Loucy (cell line): ENCODE data around the gene CAPN14.

Experiments
- H2AFZ ChIP-seq: fragments of 200-600 bp; sonication (generic); 2 replicates; pipeline ENCODE4 v1.6.0; 2016; ENCODE audit warnings: antibody characterized with exemption, mild to moderate bottlenecking, low read length, moderate library complexity
- H3F3A ChIP-seq: fragments of 200-600 bp; 2 replicates; pipeline ENCODE4 v1.6.0; 2016; ENCODE audit warnings: antibody characterized with exemption, low read depth, mild to moderate bottlenecking
- H3K27me3 ChIP-seq: fragments of 200-600 bp; sonication (generic); 2 replicates; pipeline ENCODE4 v1.6.1; 2014; ENCODE audit warnings: low read length, mild to moderate bottlenecking; ENCODE audit not compliant: insufficient read depth, poor library complexity, severe bottlenecking
- H3K36me3 ChIP-seq: fragments of 200-600 bp; sonication (generic); 2 replicates; pipeline ENCODE4 v1.6.1; 2016; ENCODE audit warnings: low read length; ENCODE audit not compliant: insufficient read depth
- H3K4me1 ChIP-seq: fragments of 200-600 bp; sonication (generic); 2 replicates; pipeline ENCODE4 v1.5.1; 2014; ENCODE audit warnings: low read length, mild to moderate bottlenecking; ENCODE audit not compliant: insufficient read depth, poor library complexity, severe bottlenecking
- H3K4me2 ChIP-seq: fragments of 200-600 bp; sonication (generic); 2 replicates; pipeline ENCODE4 v1.6.0; 2014; ENCODE audit warnings: antibody characterized with exemption, low read length, low read depth, mild to moderate bottlenecking; ENCODE audit not compliant: poor library complexity, severe bottlenecking
- H3K4me3 ChIP-seq: fragments of 200-600 bp; sonication (generic); 2 replicates; pipeline ENCODE4 v1.5.1; 2014; ENCODE audit warnings: low read length, mild to moderate bottlenecking, mixed read lengths; ENCODE audit not compliant: poor library complexity, severe bottlenecking
- H3K79me2 ChIP-seq: fragments of 200-600 bp; sonication (generic); 2 replicates; pipeline ENCODE4 v1.6.1; 2014; ENCODE audit warnings: low read length; ENCODE audit not compliant: insufficient read depth
- H3K9ac ChIP-seq: fragments of 200-600 bp; sonication (generic); 2 replicates; pipeline ENCODE4 v1.6.0; 2014; ENCODE audit warnings: mild to moderate bottlenecking, low read depth, low read length, moderate library complexity; ENCODE audit not compliant: poor library complexity, severe bottlenecking
- H3K9me2 ChIP-seq: fragments of 200-600 bp; sonication (generic); replicated peaks from 2 replicates; pipeline ENCODE4 v1.6.1; 2016; ENCODE audit warnings: low read depth, low read length, mixed read lengths
- H3K9me3 ChIP-seq: fragments of 200-600 bp; sonication (generic); 2 replicates; pipeline ENCODE4 v1.6.1; 2014; ENCODE audit warnings: mild to moderate bottlenecking, antibody characterized with exemption, low read length, low read depth; ENCODE audit not compliant: insufficient read depth
- H4K20me1 ChIP-seq: fragments of 200-600 bp; sonication (generic); 2 replicates; pipeline ENCODE4 v1.6.0; 2014; ENCODE audit warnings: antibody characterized with exemption, low read length, mild to moderate bottlenecking; ENCODE audit not compliant: insufficient read depth, poor library complexity, severe bottlenecking
- EZH2phosphoT487 ChIP-seq: fragments of 200-600 bp; IDR thresholded peaks from 2 replicates; pipeline ENCODE4 v1.6.1; 2018; ENCODE audit warnings: antibody characterized with exemption, mild to moderate bottlenecking, moderate library complexity, borderline replicate concordance
- TF ChIP-seq, protein P1 (sequence below): fragments of 200-600 bp; sonication (generic); conservative IDR thresholded peaks from 2 replicates; pipeline ENCODE4 v1.5.1; 2014; ENCODE audit warnings: mild to moderate bottlenecking, antibody characterized with exemption, low read length

CAPN14 gene

DNA sequence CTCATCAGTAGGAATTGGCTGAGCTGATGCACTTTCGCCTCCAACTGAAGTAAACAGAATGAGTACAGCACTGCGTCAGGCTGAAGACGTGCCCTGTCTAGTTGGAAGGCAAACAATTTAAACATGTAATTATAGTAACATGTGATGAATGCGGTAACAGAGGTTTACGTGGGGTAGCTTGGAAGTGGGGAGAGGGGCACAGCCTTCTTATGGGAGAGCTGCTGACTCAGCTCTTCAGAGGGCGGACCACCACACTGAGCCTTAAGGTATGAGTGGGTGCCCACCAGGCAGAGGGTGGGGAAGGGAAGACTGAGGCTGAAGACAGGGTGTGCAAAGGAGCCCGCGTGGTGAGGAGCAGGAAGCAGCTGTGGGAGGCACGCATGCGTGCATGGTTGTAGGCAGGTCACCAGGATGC is 10.4 kb upstream of the CAPN14 start:
- no peaks in the 10 kb centered on the region for H4K20me1 ChIP-seq

GRCh38 chr2:31227110-31227509 is 9.8 kb upstream of the CAPN14 start:
- no peaks in the 10 kb centered on the region for H3K9me3 ChIP-seq
- H3K9me2 ChIP-seq, result no peaks in the 10 kb centered on the region
- no peak overlapping the region for H3K4me2 ChIP-seq
- no peaks in the 10 kb centered on the region for H3K36me3 ChIP-seq
- H3K79me2 ChIP-seq, result no peaks in the 10 kb centered on the region
- H3K27me3 ChIP-seq, result no peaks in the 10 kb centered on the region
- H3F3A ChIP-seq, result no peaks in the 10 kb centered on the region
- no peaks in the 10 kb centered on the region for H4K20me1 ChIP-seq
- no peak for TF ChIP-seq EZH2phosphoT487
- TF ChIP-seq, protein P1, sequence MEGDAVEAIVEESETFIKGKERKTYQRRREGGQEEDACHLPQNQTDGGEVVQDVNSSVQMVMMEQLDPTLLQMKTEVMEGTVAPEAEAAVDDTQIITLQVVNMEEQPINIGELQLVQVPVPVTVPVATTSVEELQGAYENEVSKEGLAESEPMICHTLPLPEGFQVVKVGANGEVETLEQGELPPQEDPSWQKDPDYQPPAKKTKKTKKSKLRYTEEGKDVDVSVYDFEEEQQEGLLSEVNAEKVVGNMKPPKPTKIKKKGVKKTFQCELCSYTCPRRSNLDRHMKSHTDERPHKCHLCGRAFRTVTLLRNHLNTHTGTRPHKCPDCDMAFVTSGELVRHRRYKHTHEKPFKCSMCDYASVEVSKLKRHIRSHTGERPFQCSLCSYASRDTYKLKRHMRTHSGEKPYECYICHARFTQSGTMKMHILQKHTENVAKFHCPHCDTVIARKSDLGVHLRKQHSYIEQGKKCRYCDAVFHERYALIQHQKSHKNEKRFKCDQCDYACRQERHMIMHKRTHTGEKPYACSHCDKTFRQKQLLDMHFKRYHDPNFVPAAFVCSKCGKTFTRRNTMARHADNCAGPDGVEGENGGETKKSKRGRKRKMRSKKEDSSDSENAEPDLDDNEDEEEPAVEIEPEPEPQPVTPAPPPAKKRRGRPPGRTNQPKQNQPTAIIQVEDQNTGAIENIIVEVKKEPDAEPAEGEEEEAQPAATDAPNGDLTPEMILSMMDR, result no peak
- H3K4me1 ChIP-seq, result no peaks in the 10 kb centered on the region
- H3K4me3 ChIP-seq, result no peak overlapping the region
- no peak overlapping the region for H2AFZ ChIP-seq
- no peak overlapping the region for H3K9ac ChIP-seq

More for the DNA sequence above, 10.4 kb upstream of the CAPN14 start:
- no peaks in the 10 kb centered on the region for H3K9me3 ChIP-seq
- H3K79me2 ChIP-seq, result no peaks in the 10 kb centered on the region
- TF ChIP-seq EZH2phosphoT487, result no peak
- TF ChIP-seq, protein P1, result no peak
- H3F3A ChIP-seq, result no peaks in the 10 kb centered on the region
- H3K9ac ChIP-seq, result no peak overlapping the region
- no peak overlapping the region for H3K4me3 ChIP-seq
- no peaks in the 10 kb centered on the region for H3K36me3 ChIP-seq
- H2AFZ ChIP-seq, result no peak overlapping the region
- no peaks in the 10 kb centered on the region for H3K4me1 ChIP-seq
- H3K4me2 ChIP-seq, result no peak overlapping the region
- H3K9me2 ChIP-seq, result no peaks in the 10 kb centered on the region
- H3K27me3 ChIP-seq, result no peaks in the 10 kb centered on the region

DNA sequence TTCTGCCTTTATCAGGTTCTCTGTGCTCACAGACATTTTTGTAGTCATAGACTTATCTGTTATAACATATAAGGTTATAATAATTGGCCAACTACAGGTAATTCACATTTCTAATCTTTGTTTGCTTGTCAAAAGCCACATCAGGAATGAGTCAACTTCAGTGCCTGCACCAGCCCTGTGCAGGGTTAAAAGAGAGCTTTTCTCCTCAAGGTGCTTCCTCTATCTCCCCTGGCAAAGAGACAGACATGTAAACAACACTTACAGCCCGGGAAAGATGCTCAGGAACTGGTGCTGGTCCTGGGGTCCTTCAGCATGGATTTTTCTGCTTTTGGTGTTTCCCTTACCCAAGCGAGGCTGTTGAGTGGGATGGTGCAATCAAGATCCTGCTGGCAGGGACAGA is 9.0 kb upstream of the CAPN14 start:
- H4K20me1 ChIP-seq, result no peaks in the 10 kb centered on the region

More for the DNA sequence above, 9.0 kb upstream of the CAPN14 start:
- Histone ChIP-seq H3K36me3 (no peaks in the 10 kb centered on the region), H3K9ac (no peak overlapping the region), H3K9me3 (no peaks in the 10 kb centered on the region), H3K4me2 (no peak overlapping the region), H3K4me3 (no peak overlapping the region), H3K79me2 (no peaks in the 10 kb centered on the region), H3K27me3 (no peaks in the 10 kb centered on the region), H3K4me1 (no peaks in the 10 kb centered on the region), H3K9me2 (no peaks in the 10 kb centered on the region), H3F3A (no peaks in the 10 kb centered on the region), H2AFZ (no peak overlapping the region)
- TF ChIP-seq, protein P1, result no peak
- TF ChIP-seq EZH2phosphoT487, result no peak
